Inferior parietal cortex (tissue), 1 donor: ENCODE data around the gene TNFAIP2.

Experiments used
- DNase-seq: peaks from one replicate; pipeline ENCODE4 v3.0.0-alpha.2; 2016; ENCODE audit errors: extremely low spot score

TNFAIP2 gene

DNA sequence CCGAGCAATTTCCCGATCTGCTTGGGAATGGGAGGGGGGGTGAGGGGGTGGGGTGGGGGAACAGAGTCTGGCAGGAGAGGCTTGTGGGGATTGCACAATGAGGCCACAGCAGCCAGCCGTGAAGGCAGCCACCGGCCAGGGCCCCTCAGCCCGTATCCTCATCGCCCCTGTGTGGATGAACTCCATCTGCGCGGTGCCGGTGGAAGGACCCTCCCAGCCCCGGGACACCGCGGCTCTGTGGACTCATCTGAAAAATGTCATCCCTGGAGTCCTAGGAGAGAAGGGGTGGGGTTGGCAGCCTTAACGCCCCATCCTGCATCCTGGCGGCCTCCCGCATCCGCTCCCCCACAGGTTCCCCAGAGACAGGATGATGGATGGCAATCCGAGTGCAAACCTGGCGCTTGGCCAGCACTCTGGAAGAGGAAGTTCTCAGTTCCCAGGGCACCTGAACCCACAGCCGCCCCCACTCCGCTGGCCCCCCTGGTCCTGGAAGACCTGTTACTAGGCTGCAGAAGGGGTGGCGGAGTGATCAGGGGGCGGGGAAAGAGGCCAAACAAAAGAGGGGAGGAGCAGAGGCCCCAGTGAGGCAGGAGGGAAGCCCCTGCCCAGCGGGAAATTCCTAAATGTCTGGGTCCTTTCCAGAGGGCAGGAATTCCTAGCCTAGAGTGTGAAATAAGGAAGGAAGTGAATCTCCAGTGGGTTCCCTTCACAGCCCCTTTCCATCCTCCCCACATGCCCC is 1.2 kb upstream of the TNFAIP2 start:
- DNase-seq, result no peak

DNA sequence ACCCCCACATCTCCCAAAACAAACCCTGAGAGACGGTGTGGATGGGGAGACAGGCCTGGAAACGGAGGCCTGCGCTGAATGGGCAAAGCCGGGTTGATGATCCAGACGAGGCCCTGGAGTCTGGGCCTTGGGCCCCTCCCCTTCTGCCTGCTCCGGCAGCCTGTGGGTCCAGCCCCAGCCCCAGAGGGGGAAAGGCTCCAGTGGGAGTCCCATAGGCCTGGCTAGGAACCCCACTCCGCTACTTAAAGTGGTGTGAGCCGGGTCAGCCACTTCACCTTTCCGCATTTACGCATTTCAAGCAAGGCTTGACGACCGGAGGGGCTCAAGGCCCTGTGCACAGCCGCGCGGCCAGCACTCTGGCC is 695 bp upstream of the TNFAIP2 start:
- no peak for DNase-seq

DNA sequence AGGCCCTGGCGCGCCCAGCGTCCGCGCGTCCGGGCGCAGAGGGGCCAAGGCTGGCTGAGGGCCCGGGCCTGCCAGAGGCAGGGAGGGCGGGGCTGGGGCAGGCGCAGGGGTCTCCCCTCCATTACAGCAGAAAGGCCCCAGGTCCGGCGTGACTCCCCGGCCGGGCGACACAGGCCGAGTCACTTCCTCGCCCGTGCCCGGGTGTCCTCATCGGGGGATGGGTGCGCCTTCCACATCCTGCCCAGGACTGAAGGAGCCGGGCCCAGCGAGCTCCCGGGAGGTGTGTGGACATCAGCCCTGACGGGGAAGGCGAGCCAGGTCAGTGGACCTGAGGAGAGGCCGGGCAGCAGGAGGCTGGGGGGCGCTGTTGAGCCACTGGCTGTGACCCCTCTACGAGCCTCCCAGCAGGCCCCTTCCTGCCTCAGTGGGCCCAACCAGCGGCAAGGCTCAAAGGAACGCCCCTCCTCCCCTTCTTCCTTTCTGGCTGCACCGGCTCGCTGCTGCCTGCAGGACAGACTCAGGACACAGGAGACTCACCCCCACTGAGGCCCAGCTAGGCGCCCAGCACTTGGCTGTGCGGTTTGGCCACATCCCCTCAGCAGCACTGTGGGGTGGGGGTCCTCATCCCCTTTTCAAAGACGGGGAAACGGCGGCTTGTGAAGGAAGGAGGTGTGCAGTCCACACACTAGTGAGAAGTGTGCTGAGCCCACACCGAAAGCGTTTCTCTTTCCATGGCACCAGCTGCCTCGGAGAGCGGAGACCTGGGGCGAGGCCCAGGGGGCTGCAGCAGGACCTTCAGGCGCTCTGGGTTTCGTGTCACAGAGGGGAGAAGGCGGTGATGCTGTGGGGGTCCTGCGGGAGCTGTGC is 606 bp downstream of the TNFAIP2 start:
- DNase-seq, result no peak

DNA sequence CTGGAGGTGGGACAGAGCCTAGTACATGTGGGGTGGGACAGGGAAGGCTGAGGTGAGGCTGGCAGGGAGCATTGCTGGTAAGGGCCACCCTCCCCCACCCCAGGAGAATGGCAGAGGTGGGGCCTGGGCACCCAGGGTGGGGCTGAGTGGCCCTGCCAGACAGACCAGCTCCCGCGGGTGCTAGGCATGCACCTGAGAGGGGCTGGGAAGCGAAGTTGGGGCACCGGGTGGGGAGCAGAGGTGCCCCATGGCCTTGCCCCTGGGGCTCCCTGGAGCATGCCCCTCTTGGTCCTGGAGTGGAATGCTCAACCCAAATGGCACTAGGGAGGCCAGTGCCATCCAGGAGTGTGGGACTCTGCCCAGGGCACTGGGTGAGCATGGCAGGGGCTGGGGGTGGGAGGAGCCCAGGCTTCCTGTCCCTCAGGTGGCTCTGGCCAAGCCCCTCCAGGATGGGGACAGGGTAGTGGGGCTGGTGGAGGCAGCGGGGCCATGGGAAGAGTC is 1.3 kb downstream of the TNFAIP2 start:
- DNase-seq, result no peak

DNA sequence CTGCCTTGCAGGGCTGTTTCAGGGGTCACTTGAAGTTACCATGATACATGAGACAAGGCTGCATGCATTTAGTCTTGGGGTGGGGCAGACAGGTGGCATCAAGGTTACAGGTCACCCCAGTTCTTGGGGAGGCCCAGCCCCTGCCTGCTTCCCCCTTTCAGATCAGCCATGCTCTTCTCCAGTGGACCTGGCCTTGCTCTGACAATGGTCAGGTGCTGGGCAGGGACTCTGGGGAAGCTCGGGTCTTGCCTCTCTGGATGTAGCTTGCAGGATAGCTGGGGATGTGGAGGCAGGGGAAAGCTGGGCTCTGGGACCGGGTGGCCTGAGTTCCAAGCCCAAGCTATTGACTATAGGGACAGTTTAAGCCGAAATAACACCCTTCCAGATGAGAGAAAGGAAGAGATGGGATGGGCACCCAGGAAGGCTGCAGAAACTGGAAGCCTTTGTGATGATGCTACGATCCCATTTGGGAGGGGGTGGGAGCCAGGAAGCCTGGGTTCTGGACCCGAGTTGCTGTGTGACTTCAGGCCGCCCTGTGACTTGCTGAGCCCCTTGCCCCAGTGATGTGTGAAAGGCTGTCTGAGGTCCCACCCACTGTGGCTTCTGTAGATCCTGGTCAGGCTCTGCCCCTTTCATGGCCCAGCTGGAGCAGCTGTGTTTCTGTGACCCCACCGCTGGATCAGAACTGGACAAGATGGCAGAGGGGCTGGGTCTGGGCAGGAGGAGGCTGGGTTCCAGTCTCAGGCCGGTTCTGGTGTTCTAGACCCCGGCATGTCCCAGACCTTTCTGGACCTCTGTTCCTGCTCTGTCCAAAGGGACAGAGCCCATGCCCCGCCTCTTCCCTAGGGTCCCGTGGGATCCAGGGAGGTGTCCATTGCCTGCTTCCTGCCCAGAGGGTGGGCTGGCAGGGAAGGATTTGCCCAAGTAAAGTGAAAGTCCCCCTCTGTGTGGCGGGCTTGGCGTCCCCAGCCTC is 2.1 kb downstream of the TNFAIP2 start:
- no peak for DNase-seq

DNA sequence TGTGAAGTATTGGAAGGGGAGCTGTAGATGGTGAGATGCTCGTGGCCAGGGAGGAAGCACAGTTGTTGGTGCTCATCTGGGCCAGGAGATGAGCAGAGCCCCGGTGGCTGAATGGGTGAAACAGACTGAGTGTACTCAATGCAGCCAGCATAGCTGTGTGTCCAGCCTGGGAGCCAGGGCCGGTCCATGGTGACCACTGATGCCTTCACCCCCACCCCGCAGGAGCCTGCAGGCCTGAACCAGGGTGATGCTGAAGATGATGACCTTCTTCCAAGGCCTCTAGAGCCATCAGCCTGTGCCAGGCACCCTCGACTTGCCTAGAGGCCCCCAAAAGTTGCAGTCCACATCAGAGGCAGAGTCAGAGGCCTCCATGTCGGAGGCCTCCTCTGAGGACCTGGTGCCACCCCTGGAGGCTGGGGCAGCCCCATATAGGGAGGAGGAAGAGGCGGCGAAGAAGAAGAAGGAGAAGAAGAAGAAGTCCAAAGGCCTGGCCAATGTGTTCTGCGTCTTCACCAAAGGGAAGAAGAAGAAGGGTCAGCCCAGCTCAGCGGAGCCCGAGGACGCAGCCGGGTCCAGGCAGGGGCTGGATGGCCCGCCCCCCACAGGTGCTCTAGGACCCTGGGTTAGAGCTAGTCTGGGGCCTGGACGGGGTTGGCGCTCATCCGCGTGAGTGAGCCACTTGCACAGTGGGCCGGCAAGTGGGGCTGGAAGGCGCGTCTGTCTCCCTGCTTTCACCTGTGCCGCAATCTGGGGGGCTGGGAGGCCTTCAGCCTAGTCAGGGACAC is 3.0 kb downstream of the TNFAIP2 start:
- DNase-seq, result no peak

DNA sequence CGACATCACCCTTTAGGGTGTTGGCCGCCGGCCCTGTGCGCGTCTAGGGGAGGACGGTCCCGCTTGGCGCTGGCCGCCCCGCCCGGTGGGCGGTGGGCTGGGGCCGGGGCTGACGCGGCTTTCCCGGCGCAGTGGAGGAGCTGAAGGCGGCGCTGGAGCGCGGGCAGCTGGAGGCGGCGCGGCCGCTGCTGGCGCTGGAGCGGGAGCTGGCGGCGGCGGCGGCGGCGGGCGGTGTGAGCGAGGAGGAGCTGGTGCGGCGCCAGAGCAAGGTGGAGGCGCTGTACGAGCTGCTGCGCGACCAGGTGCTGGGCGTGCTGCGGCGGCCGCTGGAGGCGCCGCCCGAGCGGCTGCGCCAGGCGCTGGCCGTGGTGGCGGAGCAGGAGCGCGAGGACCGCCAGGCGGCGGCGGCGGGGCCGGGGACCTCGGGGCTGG is 3.6 kb downstream of the TNFAIP2 start:
- no peak for DNase-seq

DNA sequence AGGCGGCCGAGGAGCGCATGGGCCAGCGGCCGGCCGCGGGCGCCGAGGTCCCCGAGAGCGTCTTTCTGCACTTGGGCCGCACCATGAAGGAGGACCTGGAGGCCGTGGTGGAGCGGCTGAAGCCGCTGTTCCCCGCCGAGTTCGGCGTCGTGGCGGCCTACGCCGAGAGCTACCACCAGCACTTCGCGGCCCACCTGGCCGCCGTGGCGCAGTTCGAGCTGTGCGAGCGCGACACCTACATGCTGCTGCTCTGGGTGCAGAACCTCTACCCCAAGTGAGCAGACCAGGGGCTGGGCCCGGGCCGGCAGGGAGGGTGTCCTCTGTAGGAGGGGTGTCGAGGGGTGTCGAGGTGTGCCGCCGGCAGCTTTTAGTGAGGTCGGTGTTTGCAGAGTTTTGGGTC is 4.1 kb downstream of the TNFAIP2 start:
- no peak for DNase-seq

DNA sequence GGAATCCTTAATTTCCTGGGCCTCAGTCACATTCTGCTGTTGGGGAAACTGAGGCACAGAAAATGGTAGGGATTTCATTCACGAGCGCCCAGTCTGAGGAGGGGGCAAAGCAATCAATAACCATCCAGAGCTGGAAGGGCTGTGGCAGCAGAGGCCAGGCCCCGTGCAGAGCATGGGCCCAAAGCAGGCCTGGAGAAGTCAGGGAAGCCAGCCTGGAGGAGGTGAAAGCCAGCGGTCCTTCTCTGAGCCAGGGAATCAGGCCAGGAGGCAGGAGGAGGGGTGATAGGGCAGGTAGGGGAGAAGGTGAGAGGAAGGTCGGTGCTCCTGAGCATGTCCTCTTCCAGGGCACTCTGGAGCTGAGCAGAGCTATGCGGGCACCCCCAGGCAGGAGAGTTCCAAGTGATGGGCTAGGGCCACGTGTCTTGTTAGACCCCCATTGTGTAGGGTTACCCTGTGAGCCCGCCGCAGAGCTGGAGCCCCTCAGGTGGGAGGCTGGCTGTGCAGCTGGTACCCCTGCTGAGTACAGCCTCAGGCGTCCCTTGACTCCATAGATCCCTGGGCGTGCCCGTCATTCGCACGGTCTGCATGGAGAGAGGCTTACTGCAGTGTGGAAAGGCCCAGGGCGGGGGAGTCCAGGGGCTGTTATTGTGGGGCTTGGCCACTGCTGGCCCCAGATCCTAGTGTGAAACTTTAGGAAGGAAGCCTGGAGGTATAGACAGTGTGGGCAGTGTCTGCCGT is 4.8 kb downstream of the TNFAIP2 start:
- no peak for DNase-seq

DNA sequence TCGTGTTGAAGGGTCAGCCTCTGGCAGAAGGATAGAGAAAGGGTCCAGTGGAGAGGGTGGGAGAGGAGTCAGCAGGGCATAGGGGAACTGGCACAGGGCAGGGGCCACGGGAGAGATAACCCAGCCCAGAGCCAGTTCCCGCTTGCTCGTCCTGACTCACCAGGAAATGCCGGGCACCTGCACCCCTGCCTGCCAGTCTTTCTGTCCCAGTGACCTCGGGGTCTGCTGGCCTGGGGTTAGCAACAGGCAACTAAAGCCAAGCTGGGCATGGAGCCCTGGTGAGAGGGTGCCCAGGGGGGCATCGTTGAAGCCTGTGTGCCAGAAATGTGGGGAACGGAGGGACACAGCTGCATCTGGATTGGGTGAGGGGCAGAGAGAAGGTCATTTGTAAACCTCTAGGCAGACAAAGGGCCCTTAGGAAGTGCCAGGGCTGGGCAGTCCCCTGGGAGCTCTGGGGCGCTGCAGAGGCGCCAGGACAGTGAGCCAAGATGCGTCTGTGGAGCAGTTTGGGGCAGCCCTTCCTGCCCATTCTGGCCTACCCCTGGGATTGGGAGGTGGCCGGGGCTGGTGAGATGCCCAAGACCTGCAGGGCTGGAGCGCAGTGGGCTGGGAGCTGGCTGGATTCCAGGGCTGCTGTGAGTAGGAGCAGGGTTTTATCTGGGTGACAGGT is 5.5 kb downstream of the TNFAIP2 start:
- DNase-seq, result no peak

DNA sequence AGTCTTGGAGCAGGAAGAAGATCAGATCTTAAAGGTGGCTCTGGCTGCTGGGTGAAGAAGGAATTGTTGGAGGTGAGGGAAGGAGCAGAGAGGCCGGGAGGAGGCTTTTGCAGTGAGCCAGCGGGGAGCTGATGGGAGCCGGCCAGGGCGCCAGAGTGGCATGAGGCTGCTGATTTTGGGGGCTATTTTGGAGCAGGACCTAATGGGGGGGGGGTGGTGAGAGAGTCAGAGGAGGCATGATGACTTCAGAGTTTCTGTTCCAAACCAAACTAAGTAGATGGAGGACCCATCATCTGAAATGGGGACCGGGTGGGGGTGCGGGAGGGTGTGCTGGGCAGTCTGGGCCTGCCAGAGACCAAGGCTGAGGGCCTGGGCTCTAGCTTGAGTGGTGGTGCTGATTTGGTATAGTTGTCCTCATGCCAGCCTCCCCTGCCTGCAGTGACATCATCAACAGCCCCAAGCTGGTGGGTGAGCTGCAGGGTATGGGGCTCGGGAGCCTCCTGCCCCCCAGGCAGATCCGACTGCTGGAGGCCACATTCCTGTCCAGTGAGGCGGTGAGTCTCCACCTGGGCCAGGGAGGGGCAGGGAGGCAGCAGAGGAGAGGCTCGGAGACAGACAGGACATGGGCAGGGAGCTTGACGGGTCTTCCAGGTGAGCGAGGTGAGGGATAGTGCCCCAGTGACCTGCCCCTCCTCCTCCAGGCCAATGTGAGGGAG is 6.2 kb downstream of the TNFAIP2 start:
- no peak for DNase-seq

DNA sequence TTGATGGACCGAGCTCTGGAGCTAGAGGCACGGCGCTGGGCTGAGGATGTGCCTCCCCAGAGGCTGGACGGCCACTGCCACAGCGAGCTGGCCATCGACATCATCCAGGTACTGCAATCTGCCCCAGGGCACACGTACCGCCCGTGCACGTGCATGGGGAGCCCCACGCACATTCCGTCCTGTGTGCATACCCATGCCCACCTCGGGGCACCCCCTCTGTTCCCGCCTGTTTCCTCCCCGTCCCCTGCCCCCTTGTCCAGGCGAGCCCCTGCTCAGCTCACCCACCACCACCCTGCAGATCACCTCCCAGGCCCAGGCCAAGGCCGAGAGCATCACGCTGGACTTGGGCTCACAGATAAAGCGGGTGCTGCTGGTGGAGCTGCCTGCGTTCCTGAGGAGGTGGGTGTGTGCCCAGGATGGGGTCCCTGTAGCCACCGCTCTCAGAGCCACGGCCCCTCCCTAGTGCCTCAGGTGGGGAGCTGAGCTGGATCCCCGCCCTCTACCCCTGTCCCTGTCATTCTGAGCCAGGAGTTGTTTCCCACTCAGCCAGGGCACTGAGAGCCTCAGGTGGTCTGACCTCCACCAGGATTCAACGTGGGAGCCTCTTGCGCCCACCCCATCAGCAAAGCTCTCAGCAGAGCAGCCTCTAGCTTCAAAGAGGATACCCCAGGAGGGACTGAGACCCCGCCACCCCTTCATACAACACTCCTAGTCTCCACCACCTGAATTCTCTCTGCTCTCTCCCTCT is 6.9 kb downstream of the TNFAIP2 start:
- no peak for DNase-seq

DNA sequence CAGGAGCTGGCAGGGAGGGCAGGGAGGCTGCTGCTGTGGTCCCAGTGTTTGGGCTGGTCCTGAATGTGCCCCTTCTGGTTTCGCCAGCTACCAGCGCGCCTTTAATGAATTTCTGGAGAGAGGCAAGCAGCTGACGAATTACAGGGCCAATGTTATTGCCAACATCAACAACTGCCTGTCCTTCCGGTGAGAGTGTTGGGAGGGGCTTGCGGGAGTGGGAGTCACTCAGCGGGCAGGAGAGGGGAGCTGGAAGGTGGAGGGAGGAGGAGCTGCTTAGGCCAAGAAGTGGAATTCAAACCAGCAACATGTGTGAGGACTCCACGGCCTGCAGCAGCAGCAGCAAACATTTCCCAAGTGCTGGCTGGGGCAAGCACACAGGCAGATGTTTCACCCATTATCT is 7.7 kb downstream of the TNFAIP2 start:
- DNase-seq, result no peak

DNA sequence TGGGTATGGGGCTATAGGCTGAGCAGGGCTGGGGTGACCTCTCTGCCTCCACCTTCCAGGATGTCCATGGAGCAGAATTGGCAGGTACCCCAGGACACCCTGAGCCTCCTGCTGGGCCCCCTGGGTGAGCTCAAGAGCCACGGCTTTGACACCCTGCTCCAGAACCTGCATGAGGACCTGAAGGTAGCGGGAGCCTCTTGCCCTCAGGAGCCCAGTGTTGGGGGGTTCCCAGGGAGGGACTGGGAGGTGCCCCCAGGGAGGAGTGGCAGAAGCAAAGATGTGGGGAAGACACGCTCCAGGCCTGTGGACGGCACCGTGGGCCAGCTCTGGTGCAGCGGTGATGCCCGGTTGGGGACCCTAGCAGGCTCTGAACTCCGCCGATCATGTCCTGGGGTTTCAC is 8.3 kb downstream of the TNFAIP2 start:
- DNase-seq, result no peak

DNA sequence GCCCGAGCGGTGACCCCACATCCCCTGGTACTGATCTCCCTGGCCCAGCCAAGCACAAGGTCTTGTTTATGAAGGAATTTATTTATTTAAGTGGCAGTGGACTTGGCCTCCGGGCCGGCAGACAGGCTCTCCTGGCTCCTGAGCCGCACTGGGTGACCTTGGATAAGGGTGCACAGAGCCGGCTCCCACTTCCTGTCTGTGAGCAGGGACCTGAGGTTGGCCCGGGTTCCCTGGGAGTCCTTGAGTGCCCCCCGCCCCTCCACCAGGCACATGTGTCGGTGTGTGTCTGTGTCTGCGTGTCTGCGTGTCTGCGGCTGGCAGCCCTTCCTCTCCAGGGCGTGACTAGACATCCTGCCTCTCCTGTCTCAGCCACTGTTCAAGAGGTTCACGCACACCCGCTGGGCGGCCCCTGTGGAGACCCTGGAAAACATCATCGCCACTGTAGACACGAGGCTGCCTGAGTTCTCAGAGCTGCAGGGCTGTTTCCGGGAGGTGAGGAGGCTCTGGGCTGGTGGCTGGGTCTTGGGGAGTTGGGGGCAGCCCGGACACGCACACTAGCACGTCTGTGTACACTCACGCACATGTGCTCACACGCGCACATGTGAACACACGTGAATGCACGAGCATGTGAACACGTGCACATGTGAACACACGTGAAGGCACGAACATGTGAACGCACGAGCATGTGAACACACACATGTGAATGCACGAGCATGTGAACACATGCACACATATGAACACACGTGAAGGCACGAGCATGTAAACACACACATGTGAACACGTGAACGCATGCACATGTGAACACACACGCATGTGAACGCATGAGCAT is 9.3 kb downstream of the TNFAIP2 start:
- no peak for DNase-seq

DNA sequence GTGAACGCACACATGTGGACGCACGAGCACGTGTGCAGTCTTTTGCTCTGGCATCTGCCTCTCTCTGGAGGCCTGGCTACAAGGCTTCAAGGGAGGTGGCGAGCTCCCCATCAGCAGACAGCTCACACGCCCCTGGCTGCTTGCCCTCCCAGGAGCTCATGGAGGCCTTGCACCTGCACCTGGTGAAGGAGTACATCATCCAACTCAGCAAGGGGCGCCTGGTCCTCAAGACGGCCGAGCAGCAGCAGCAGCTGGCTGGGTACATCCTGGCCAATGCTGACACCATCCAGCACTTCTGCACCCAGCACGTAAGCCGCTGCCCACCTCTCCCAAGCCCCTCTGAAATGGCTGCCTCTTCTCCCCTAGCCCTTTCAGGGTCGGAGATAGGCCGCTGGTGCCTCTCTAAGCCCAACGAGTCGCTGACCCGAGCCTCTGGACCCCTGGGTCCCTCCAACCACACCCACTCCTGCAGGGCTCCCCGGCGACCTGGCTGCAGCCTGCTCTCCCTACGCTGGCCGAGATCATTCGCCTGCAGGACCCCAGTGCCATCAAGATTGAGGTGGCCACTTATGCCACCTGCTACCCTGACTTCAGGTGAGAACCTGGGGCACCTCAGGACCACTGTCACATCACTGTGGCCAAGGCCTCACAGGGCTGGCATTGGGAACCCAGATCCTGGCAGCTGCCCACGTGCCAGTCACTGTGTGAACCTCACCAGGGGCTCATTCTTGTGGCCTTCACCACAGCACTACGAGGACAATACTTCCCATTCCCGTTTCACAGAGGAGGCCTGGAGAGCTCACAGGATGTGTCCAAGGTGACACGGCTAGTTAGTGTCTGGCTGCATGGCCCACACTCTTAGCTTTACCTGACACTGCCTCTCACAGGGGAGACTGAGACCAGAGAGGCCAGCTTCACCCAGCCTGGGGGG is 10.2 kb downstream of the TNFAIP2 start:
- DNase-seq, result no peak
